Ishikawa (cell line): Measurements from ENCODE around the gene PAH.

ENCODE experiments used
- CEBPB ChIP-seq: IDR thresholded peaks from 2 replicates; pipeline ENCODE4 v1.6.1; 2012
- CREB1 ChIP-seq: IDR thresholded peaks from 2 replicates; pipeline ENCODE4 v1.6.1; 2012; ENCODE audit warnings: low read depth
- EGR1 ChIP-seq: IDR thresholded peaks from 2 replicates; pipeline ENCODE4 v1.6.1; 2012
- EP300 ChIP-seq: IDR thresholded peaks from 2 replicates; pipeline ENCODE4 v1.6.1; 2012; ENCODE audit warnings: borderline replicate concordance
- FOXM1 ChIP-seq: IDR thresholded peaks from 2 replicates; pipeline ENCODE4 v1.6.1; 2012; ENCODE audit warnings: low read depth, borderline replicate concordance
- NFIC ChIP-seq: IDR thresholded peaks from 2 replicates; pipeline ENCODE4 v1.6.1; 2012
- RAD21 ChIP-seq: IDR thresholded peaks from 2 replicates; pipeline ENCODE4 v1.6.1; 2012; ENCODE audit warnings: low read depth
- TAF1 ChIP-seq: IDR thresholded peaks from 2 replicates; pipeline ENCODE4 v1.6.1; 2012; ENCODE audit warnings: low read depth, mild to moderate bottlenecking
- TCF12 ChIP-seq: IDR thresholded peaks from 2 replicates; pipeline ENCODE4 v1.6.1; 2012; ENCODE audit warnings: low read depth
- TEAD4 ChIP-seq: IDR thresholded peaks from 2 replicates; pipeline ENCODE4 v1.6.1; 2012
- YY1 ChIP-seq: IDR thresholded peaks from 2 replicates; pipeline ENCODE4 v1.6.1; 2012; ENCODE audit warnings: low read depth
- ZBTB7A ChIP-seq: IDR thresholded peaks from 2 replicates; pipeline ENCODE4 v1.6.1; 2012; ENCODE audit warnings: low read depth
- TF ChIP-seq, protein P1 (sequence below): IDR thresholded peaks from 2 replicates; pipeline ENCODE4 v1.6.1; 2012
- TF ChIP-seq, protein P2 (sequence below): IDR thresholded peaks from 2 replicates; pipeline ENCODE4 v1.6.1; 2012
- TF ChIP-seq, protein P3 (sequence below): IDR thresholded peaks from 2 replicates; pipeline ENCODE4 v1.6.1; 2012; ENCODE audit warnings: low read depth, mild to moderate bottlenecking

The PAH gene

DNA sequence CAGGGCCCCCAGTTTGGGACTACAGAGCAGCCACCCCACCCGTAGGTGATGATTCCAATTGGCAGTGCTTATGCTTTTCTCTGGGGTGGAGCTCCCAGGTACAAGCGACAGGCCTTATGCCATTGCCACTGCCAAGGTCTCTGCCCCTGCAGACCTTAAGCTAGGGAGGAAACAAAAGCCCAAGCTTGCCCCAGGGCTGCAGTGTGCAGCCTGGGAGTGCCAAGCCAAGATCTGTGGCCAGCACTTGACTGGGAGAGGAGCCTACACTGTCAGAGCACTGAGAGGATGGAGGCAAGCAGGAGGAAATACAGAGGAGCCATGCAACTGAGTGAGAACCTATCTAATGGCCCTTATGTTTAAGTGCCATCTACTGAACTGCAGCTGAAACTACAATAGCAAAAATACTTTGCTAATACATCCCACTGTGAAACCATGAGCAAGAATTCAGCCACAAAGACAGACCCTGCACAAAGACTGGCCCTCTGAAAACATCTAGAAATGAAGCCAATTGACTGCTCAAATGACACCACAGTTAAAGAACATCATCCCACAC, 22.7 kb upstream of the PAH start:
- TF ChIP-seq NFIC = no peak
- TF ChIP-seq, protein P1, sequence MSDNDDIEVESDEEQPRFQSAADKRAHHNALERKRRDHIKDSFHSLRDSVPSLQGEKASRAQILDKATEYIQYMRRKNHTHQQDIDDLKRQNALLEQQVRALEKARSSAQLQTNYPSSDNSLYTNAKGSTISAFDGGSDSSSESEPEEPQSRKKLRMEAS = no peak
- TF ChIP-seq TCF12 = no peak
- TF ChIP-seq, protein P2, sequence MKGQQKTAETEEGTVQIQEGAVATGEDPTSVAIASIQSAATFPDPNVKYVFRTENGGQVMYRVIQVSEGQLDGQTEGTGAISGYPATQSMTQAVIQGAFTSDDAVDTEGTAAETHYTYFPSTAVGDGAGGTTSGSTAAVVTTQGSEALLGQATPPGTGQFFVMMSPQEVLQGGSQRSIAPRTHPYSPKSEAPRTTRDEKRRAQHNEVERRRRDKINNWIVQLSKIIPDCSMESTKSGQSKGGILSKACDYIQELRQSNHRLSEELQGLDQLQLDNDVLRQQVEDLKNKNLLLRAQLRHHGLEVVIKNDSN = no peak
- TF ChIP-seq TAF1 = no peak
- TF ChIP-seq FOXM1 = no peak
- no peak for TF ChIP-seq EGR1
- no peak for TF ChIP-seq ZBTB7A
- no peak for TF ChIP-seq TEAD4
- TF ChIP-seq, protein P3, sequence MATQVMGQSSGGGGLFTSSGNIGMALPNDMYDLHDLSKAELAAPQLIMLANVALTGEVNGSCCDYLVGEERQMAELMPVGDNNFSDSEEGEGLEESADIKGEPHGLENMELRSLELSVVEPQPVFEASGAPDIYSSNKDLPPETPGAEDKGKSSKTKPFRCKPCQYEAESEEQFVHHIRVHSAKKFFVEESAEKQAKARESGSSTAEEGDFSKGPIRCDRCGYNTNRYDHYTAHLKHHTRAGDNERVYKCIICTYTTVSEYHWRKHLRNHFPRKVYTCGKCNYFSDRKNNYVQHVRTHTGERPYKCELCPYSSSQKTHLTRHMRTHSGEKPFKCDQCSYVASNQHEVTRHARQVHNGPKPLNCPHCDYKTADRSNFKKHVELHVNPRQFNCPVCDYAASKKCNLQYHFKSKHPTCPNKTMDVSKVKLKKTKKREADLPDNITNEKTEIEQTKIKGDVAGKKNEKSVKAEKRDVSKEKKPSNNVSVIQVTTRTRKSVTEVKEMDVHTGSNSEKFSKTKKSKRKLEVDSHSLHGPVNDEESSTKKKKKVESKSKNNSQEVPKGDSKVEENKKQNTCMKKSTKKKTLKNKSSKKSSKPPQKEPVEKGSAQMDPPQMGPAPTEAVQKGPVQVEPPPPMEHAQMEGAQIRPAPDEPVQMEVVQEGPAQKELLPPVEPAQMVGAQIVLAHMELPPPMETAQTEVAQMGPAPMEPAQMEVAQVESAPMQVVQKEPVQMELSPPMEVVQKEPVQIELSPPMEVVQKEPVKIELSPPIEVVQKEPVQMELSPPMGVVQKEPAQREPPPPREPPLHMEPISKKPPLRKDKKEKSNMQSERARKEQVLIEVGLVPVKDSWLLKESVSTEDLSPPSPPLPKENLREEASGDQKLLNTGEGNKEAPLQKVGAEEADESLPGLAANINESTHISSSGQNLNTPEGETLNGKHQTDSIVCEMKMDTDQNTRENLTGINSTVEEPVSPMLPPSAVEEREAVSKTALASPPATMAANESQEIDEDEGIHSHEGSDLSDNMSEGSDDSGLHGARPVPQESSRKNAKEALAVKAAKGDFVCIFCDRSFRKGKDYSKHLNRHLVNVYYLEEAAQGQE = no peak
- TF ChIP-seq EP300 = no peak
- no peak for TF ChIP-seq RAD21
- TF ChIP-seq CEBPB = no peak

DNA sequence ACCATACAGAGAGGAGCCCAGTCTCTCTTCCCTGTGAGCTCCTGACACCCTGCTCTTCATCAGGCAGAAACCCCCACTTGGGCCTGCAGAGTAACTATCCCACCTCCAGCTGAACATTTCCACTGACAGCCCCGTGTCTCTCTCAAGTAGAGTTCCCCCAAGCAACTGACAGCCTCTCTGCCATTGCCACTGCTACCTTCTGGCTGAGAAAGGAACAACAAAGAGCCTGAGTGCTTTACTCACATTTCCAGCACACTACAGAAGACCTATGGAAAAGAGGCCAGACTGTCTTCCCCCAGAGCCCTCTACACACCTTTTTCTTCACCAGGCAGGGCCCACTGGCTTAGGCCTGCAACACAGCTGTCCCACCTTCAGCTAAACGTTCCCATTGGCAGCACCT, 22.0 kb upstream of the PAH start:
- TF ChIP-seq, protein P2 = no peak
- TF ChIP-seq FOXM1 = no peak
- TF ChIP-seq YY1 = no peak
- TF ChIP-seq, protein P1 = no peak
- no peak for TF ChIP-seq ZBTB7A
- TF ChIP-seq TAF1 = no peak
- TF ChIP-seq TCF12 = no peak
- no peak for TF ChIP-seq NFIC
- TF ChIP-seq, protein P3 = no peak

DNA sequence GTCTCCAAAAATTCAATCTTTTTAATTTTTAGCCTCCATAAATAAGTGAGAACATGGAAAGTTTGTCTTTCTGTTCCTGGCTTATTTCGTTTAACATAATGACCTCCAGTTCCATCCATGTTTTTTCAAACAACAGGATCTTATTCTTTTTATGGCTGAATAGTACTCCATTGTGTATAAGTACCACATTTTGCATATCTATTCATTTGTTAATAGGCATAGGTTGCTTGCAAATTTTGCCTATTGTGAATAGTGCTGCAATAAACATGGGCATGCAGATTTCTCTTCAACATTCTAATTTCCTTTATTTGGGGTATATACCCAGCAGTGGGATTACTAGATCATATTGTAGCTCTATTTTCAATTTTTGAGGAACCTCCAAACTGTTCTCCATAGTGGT, 16.1 kb upstream of the PAH start:
- TF ChIP-seq EP300 = no peak
- TF ChIP-seq TEAD4 = no peak
- TF ChIP-seq, protein P2 = no peak
- TF ChIP-seq ZBTB7A = no peak
- TF ChIP-seq, protein P3 = no peak
- TF ChIP-seq, protein P1 = no peak
- TF ChIP-seq YY1 = no peak
- no peak for TF ChIP-seq EGR1
- TF ChIP-seq CREB1 = no peak
- TF ChIP-seq NFIC = no peak
- TF ChIP-seq FOXM1 = no peak
- no peak for TF ChIP-seq TAF1
- no peak for TF ChIP-seq CEBPB

DNA sequence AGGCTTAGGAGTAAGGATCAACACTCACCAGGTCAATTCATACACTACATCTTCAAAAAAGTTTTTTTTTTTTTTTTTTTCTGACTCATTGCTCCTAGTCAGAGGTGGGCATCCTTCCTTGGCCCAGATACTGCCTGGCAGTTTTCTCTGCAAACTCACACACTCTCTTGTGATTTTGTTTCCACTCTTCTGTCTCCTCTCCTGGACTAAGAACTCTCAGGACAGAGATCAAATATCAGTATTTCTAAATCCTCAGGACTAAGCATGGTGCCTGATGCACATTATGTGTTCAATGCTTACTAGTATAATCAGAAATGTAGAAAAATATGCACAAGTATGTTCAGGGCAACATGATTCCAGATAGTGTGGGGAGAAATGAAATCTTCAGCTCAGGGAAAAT, 10.2 kb upstream of the PAH start:
- TF ChIP-seq TEAD4 = no peak
- no peak for TF ChIP-seq CREB1
- no peak for TF ChIP-seq EGR1
- TF ChIP-seq, protein P3 = no peak
- TF ChIP-seq RAD21 = no peak
- TF ChIP-seq TAF1 = no peak
- TF ChIP-seq CEBPB = no peak
- TF ChIP-seq, protein P2 = no peak
- no peak for TF ChIP-seq YY1
- TF ChIP-seq TCF12 = no peak
- TF ChIP-seq FOXM1 = no peak
- TF ChIP-seq ZBTB7A = no peak
- TF ChIP-seq, protein P1 = no peak
- TF ChIP-seq NFIC = no peak
- TF ChIP-seq EP300 = no peak
